NCI-H510A treated with DMSO at 0.1 percent for 48 hours (cell line): ENCODE measurements around the gene HOXB7.

Source experiments
- DNase-seq: peaks from one replicate; lab custom pipeline; 2025; lab: John Stamatoyannopoulos, UW

The HOXB7 gene

GRCh38 chr17:48610282-48611211, at the start of gene HOXB7:
HOXB7 (minus strand) TSS chr17:48611017; CDS start chr17:48610918, 99 bp downstream.
- DNase-seq, result no peak

GRCh38 chr17:48655913-48656312, 45.1 kb upstream of the HOXB7 start:
- DNase-seq, result no peak

GRCh38 chr17:48649741-48650140, 38.9 kb upstream of the HOXB7 start:
- no peak for DNase-seq

- DNase-seq, result no peak
Measured at GRCh38 chr17:48647963-48648245, 37.1 kb upstream of the HOXB7 start.

- DNase-seq, result peak; percentile 81
Measured at GRCh38 chr17:48647103-48647962, 36.5 kb upstream of the HOXB7 start.

- peak; percentile 81 for DNase-seq
Measured at GRCh38 chr17:48646183-48647102, 35.6 kb upstream of the HOXB7 start.

- no peak for DNase-seq
Measured at GRCh38 chr17:48645639-48646182, 34.9 kb upstream of the HOXB7 start.

GRCh38 chr17:48644910-48645557, 34.2 kb upstream of the HOXB7 start:
- no peak for DNase-seq

- DNase-seq, result no peak
Measured at GRCh38 chr17:48644159-48644558, 33.3 kb upstream of the HOXB7 start.

GRCh38 chr17:48643697-48644012, 32.8 kb upstream of the HOXB7 start:
- DNase-seq, result no peak

GRCh38 chr17:48642843-48643696, 32.3 kb upstream of the HOXB7 start:
- no peak for DNase-seq

- peak; percentile 51 for DNase-seq
Measured at GRCh38 chr17:48642059-48642842, 31.4 kb upstream of the HOXB7 start.

GRCh38 chr17:48641541-48642058, 30.8 kb upstream of the HOXB7 start:
- no peak for DNase-seq

- no peak for DNase-seq
Measured at GRCh38 chr17:48640858-48641180, 30.0 kb upstream of the HOXB7 start.

- no peak for DNase-seq
Measured at GRCh38 chr17:48639982-48640857, 29.4 kb upstream of the HOXB7 start.

GRCh38 chr17:48639136-48639535, 28.3 kb upstream of the HOXB7 start:
- no peak for DNase-seq

GRCh38 chr17:48637323-48638260, 26.8 kb upstream of the HOXB7 start:
- no peak for DNase-seq
